H1 (cell line): ENCODE results near the gene SEMA3E. TPM values are rescaled to one million over a fixed set of nuclear protein-coding genes. Genes with fewer than 3 reads are reported as not detected.

Source experiments
- CTCF ChIA-PET: fragments of 300-600 bp; sonication (Branson Sonifier 250); formaldehyde crosslinking; loops from one replicate; lab custom pipeline; 2021; ENCODE audit not compliant: partially characterized antibody; lab: Charles Lee
- POLR2A ChIA-PET: fragments of 300-600 bp; sonication (Branson Sonifier 250); formaldehyde crosslinking; loops from one replicate; lab custom pipeline; 2021; ENCODE audit warnings: inconsistent platforms; ENCODE audit not compliant: partially characterized antibody; lab: Charles Lee
- DNase-seq, 2 experiments: peaks; one replicate each; pipeline versions ENCODE4 v3.0.0 to v3.0.0-alpha.2; 2010 to 2022; ENCODE audit warnings: low spot score in 2 of 2, low read depth in 1 of 2, mixed read lengths in 1 of 2
- FAIRE-seq: peaks from 2 replicates; lab custom pipeline; 2011; peaks lifted over from hg19 to GRCh38; lab: Jason Lieb, UNC
- H2AFZ ChIP-seq: 2 replicates; pipeline ENCODE4 v1.8.1; 2012; ENCODE audit warnings: low read length, inconsistent platforms
- H2AK5ac ChIP-seq: 2 replicates; pipeline ENCODE4 v1.6.1; 2013; ENCODE audit warnings: low read depth, low read length
- H2BK120ac ChIP-seq: replicated peaks from 2 replicates; pipeline ENCODE3; 2013; ENCODE audit warnings: low read depth, low read length, inconsistent platforms
- H2BK12ac ChIP-seq: 2 replicates; pipeline ENCODE4 v1.6.1; 2013; ENCODE audit warnings: low read depth, low read length
- H2BK15ac ChIP-seq: 2 replicates; pipeline ENCODE4 v1.6.1; 2013; ENCODE audit warnings: low read length
- H2BK20ac ChIP-seq: 2 replicates; pipeline ENCODE4 v1.6.1; 2013; ENCODE audit warnings: low read length
- H2BK5ac ChIP-seq: 2 replicates; pipeline ENCODE4 v1.6.1; 2013; ENCODE audit warnings: low read depth, low read length
- H3K14ac ChIP-seq: 2 replicates; pipeline ENCODE4 v1.6.1; 2013; ENCODE audit warnings: inconsistent platforms; ENCODE audit not compliant: insufficient read length
- H3K18ac ChIP-seq: 2 replicates; pipeline ENCODE4 v1.6.1; 2013; ENCODE audit warnings: low read length; ENCODE audit errors: extremely low read depth
- H3K23ac ChIP-seq: 2 replicates; pipeline ENCODE4 v1.6.1; 2013; ENCODE audit warnings: inconsistent platforms; ENCODE audit not compliant: insufficient read length
- H3K23me2 ChIP-seq: 2 replicates; pipeline ENCODE4 v1.6.1; 2013; ENCODE audit warnings: low read depth, low read length
- H3K27ac ChIP-seq: 2 replicates; pipeline ENCODE4 v1.6.1; 2011; ENCODE audit warnings: low read depth, low read length, inconsistent platforms
- H3K27me3 ChIP-seq, 4 experiments: replicated peaks in 1 of 4; 1 replicate in 1 of 4; 2 replicates in 3 of 4; pipeline versions ENCODE4 v1.6.1 to v1.8.1; 2011 to 2013; ENCODE audit warnings: low read length in 3 of 4, mild to moderate bottlenecking in 3 of 4, inconsistent platforms in 2 of 4, mixed read lengths in 2 of 4, moderate library complexity in 1 of 4; ENCODE audit not compliant: control insufficient read depth in 3 of 4, insufficient read depth in 3 of 4; ENCODE audit errors: extremely low read depth in 1 of 4
- H3K36me3 ChIP-seq, 4 experiments: 2 replicates each; pipeline versions ENCODE4 v1.6.1 to v1.8.1; 2011 to 2013; ENCODE audit warnings: mild to moderate bottlenecking in 4 of 4, low read length in 3 of 4, moderate library complexity in 2 of 4, control low read depth in 1 of 4, inconsistent platforms in 1 of 4; ENCODE audit not compliant: insufficient read depth in 4 of 4, control insufficient read depth in 2 of 4
- H3K4ac ChIP-seq: replicated peaks from 2 replicates; pipeline ENCODE3; 2013; ENCODE audit warnings: low read length, low read depth, mixed read lengths, inconsistent platforms; ENCODE audit not compliant: insufficient read length
- H3K4me1 ChIP-seq, 4 experiments: replicated peaks in 1 of 4; 1 replicate in 1 of 4; 2 replicates in 3 of 4; pipeline versions ENCODE4 v1.6.1 to v1.8.1; 2011 to 2013; ENCODE audit warnings: low read length in 3 of 4, inconsistent platforms in 2 of 4, mixed read lengths in 1 of 4; ENCODE audit not compliant: insufficient read depth in 4 of 4, control insufficient read depth in 3 of 4
- H3K4me2 ChIP-seq, 2 experiments: 2 replicates each; pipeline versions ENCODE4 v1.6.1 to v1.8.1; 2011 to 2013; ENCODE audit warnings: low read depth in 2 of 2, low read length in 2 of 2, control low read depth in 1 of 2, inconsistent platforms in 1 of 2, mild to moderate bottlenecking in 1 of 2; ENCODE audit not compliant: insufficient read depth in 1 of 2
- H3K4me3 ChIP-seq, 4 experiments: fragments of 200-600, 300-600 bp in 1 of 4; sonication (generic), shearing (Covaris generic), sonication (Bioruptor Twin) in 1 of 4; 2 replicates each; pipeline versions ENCODE4 v1.5.1 to v1.8.1; 2011 to 2016; ENCODE audit warnings: low read length in 4 of 4, low read depth in 3 of 4, control low read depth in 2 of 4, inconsistent platforms in 2 of 4, mild to moderate bottlenecking in 2 of 4, mixed read lengths in 1 of 4, moderate library complexity in 1 of 4; ENCODE audit not compliant: insufficient read depth in 2 of 4; ENCODE audit errors: extremely low read depth in 1 of 4
- H3K56ac ChIP-seq: replicated peaks from 2 replicates; pipeline ENCODE3; 2013; ENCODE audit warnings: low read depth, mild to moderate bottlenecking, mixed read lengths, low read length, inconsistent platforms; ENCODE audit not compliant: insufficient read length
- H3K79me1 ChIP-seq: 2 replicates; pipeline ENCODE4 v1.6.1; 2013; ENCODE audit warnings: low read depth, low read length, control low read depth
- H3K79me2 ChIP-seq, 2 experiments: 2 replicates each; pipeline versions ENCODE4 v1.6.1 to v1.8.1; 2012 to 2013; ENCODE audit warnings: low read length in 2 of 2, mild to moderate bottlenecking in 2 of 2, inconsistent platforms in 1 of 2; ENCODE audit not compliant: insufficient read depth in 2 of 2, control insufficient read depth in 1 of 2
- H3K9ac ChIP-seq, 4 experiments: replicated peaks in 1 of 4; 1 replicate in 1 of 4; 2 replicates in 3 of 4; pipeline versions ENCODE4 v1.6.1 to v1.8.1; 2011 to 2013; ENCODE audit warnings: low read depth in 3 of 4, low read length in 3 of 4, control low read depth in 2 of 4, mild to moderate bottlenecking in 2 of 4, moderate library complexity in 2 of 4, inconsistent platforms in 1 of 4; ENCODE audit errors: extremely low read depth in 1 of 4
- H3K9me3 ChIP-seq, 2 experiments: 2 replicates each; pipeline versions ENCODE4 v1.6.1 to v1.8.1; 2012 to 2013; ENCODE audit warnings: mild to moderate bottlenecking in 2 of 2, moderate library complexity in 2 of 2, control low read depth in 1 of 2, inconsistent platforms in 1 of 2, low read depth in 1 of 2, low read length in 1 of 2, mixed read lengths in 1 of 2; ENCODE audit not compliant: insufficient read depth in 2 of 2
- H4K20me1 ChIP-seq, 2 experiments: replicated peaks in 1 of 2; 2 replicates each; pipeline versions ENCODE3 to v1.8.1; 2011 to 2013; ENCODE audit warnings: inconsistent platforms in 2 of 2, low read length in 2 of 2, mild to moderate bottlenecking in 1 of 2; ENCODE audit not compliant: insufficient read depth in 2 of 2, control insufficient read depth in 1 of 2
- H4K5ac ChIP-seq: 2 replicates; pipeline ENCODE4 v1.6.1; 2013; ENCODE audit warnings: low read length, low read depth, mixed read lengths, inconsistent platforms; ENCODE audit not compliant: insufficient read length
- H4K8ac ChIP-seq: 2 replicates; pipeline ENCODE4 v1.8.0; 2013; ENCODE audit warnings: mild to moderate bottlenecking, moderate library complexity, low read length, inconsistent platforms; ENCODE audit not compliant: insufficient read depth; ENCODE audit errors: extremely low read depth
- H4K91ac ChIP-seq: replicated peaks from 2 replicates; pipeline ENCODE3; 2013; ENCODE audit warnings: low read length, mixed read lengths, inconsistent platforms; ENCODE audit not compliant: insufficient read length
- CEBPB ChIP-seq: IDR thresholded peaks from 2 replicates; pipeline ENCODE4 v1.6.1; 2012; ENCODE audit warnings: low read depth, low read length
- JUN ChIP-seq: IDR thresholded peaks from 2 replicates; pipeline ENCODE4 v1.6.1; 2011; ENCODE audit warnings: low read depth, mild to moderate bottlenecking, improper control_type of control experiment, low read length
- NANOG ChIP-seq: IDR thresholded peaks from 2 replicates; pipeline ENCODE4 v1.6.1; 2011; ENCODE audit warnings: low read length, low read depth, mild to moderate bottlenecking, inconsistent platforms; ENCODE audit not compliant: insufficient read depth, poor library complexity, severe bottlenecking
- POLR2A ChIP-seq, 2 experiments: IDR thresholded peaks; 1 replicate in 1 of 2; 2 replicates in 1 of 2; pipeline ENCODE4 v1.6.1; 2011; ENCODE audit warnings: low read depth in 2 of 2, low read length in 2 of 2, mild to moderate bottlenecking in 2 of 2; ENCODE audit errors: control extremely low read depth in 1 of 2
- RXRA ChIP-seq: IDR thresholded peaks from 2 replicates; pipeline ENCODE4 v1.6.1; 2011; ENCODE audit warnings: low read depth, mild to moderate bottlenecking, low read length, moderate library complexity; ENCODE audit not compliant: insufficient read depth
- TAF1 ChIP-seq: IDR thresholded peaks from 2 replicates; pipeline ENCODE4 v1.6.1; 2011; ENCODE audit warnings: mild to moderate bottlenecking, low read depth, low read length
- TEAD4 ChIP-seq: IDR thresholded peaks from 2 replicates; pipeline ENCODE4 v1.6.1; 2012; ENCODE audit warnings: low read depth, low read length, inconsistent platforms, mixed read lengths
- WGBS, 2 experiments: shearing (Covaris generic) in 1 of 2; methylation state at CpG; one replicate each; pipeline versions ENCODE4 v1.1.6 to v1.1.7; 2013 to 2015; ENCODE audit warnings: low lambda C conversion rate in 2 of 2, mixed read lengths in 2 of 2, inconsistent platforms in 1 of 2, low coverage in 1 of 2, missing lambda C conversion rate in 1 of 2; ENCODE audit not compliant: insufficient replicate concordance in 2 of 2, insufficient coverage in 1 of 2, insufficient read length in 1 of 2; ENCODE audit errors: extremely low coverage in 1 of 2, missing lambda C conversion rate in 1 of 2; 5-methylcytosine and 5-hydroxymethylcytosine counted together
- polyA plus RNA-seq, 7 experiments: library from polyadenylated mRNA; depleted of rRNA in 3 of 7; stranded (reverse) in 5 of 7; unstranded in 2 of 7; fragments of >200 nt in 5 of 7; fragments of 200-250 nt in 2 of 7; gene quantifications; 1 replicate in 5 of 7; 2 replicates in 1 of 7; 4 replicates in 1 of 7; pipeline versions ENCODE4 v1.2.1 to v1.2.3, GENCODE V29; 2011 to 2013; ENCODE audit warnings: missing spikeins in 2 of 7, mixed read lengths in 2 of 7
- total RNA-seq: library from RNA; stranded (reverse); fragmentation: NEBNext Ultra II Directional; extraction: Animal tissue kit (Norgen Biotek cat#: 25700); gene quantifications from 2 replicates; pipeline ENCODE4 v1.2.1, GENCODE V29; 2021
- TF ChIP-seq, protein P1 (sequence below): IDR thresholded peaks from 2 replicates; pipeline ENCODE4 v1.6.1; 2012; ENCODE audit warnings: low read length, inconsistent platforms

SEMA3E gene
- total and polyA plus RNA-seq, 2 of the 8 experiments (the other 6 are each of a cell fraction or from before 2014, with no cell fraction given) = 0.93 to 0.94 TPM

DNA sequence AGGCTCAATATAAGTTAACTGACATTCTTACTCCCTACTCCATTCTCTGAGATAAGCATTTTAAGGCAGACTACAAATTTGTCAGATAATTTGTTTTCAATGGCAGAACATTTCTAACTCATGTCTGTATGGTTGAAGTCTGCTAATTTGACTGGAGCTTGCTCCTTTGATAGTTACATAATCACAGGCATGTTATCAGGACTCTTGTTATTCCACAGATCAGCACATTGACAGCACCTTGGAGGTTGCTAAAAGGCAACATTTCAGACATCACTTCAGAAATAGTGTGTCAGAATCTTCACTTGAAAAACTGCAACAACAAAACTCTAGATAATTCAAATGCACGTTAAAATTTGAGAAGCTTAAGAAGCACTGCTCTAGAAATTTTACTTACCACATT lies 327.9 kb downstream of the SEMA3E start:
- Histone ChIP-seq H2AK5ac (no peak overlapping the region), H4K5ac (no peak overlapping the region), H3K14ac (no peak overlapping the region), H3K4me1 (no peaks in the 10 kb centered on the region), H4K8ac (no peak overlapping the region), H3K9ac (no peak overlapping the region), H2BK12ac (no peak overlapping the region), H3K4me3 (no peak overlapping the region), H3K18ac (no peak overlapping the region), H3K4ac (no peak overlapping the region), H3K79me2 (no peaks in the 10 kb centered on the region), H4K20me1 (no peaks in the 10 kb centered on the region), H3K23ac (no peak overlapping the region), H2BK20ac (no peak overlapping the region), H3K23me2 (no peaks in the 10 kb centered on the region), H3K9me3 (no peaks in the 10 kb centered on the region), H2BK15ac (no peak overlapping the region), H4K91ac (no peak overlapping the region), H2AFZ (no peak overlapping the region)
- DNase-seq = no peak
- 87% methylated on average over 1 of the region's 1 CpG; no CpG with 5 or more reads in 1 of the 2 experiments for WGBS, 2 experiments
- POLR2A ChIA-PET = no interaction called here
- no peak for FAIRE-seq
- CTCF ChIA-PET = interaction anchor here (0.6 kb wide), 1 partner anchor 223 kb away, joined by 3 read pairs; no protein-coding TSS in a partner anchor
- TF ChIP-seq NANOG = no peak
- no peak for TF ChIP-seq CEBPB
- TF ChIP-seq JUN = no peak
- TF ChIP-seq, protein P1, sequence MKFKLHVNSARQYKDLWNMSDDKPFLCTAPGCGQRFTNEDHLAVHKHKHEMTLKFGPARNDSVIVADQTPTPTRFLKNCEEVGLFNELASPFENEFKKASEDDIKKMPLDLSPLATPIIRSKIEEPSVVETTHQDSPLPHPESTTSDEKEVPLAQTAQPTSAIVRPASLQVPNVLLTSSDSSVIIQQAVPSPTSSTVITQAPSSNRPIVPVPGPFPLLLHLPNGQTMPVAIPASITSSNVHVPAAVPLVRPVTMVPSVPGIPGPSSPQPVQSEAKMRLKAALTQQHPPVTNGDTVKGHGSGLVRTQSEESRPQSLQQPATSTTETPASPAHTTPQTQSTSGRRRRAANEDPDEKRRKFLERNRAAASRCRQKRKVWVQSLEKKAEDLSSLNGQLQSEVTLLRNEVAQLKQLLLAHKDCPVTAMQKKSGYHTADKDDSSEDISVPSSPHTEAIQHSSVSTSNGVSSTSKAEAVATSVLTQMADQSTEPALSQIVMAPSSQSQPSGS = no peak
- no peak for TF ChIP-seq TAF1
- TF ChIP-seq POLR2A (IDR thresholded peaks at IDR 0.05; ENCODE audit: control extremely low read depth in 1 of 2, low read depth in 2 of 2, low read length in 2 of 2) = no peak
- TF ChIP-seq TEAD4 = no peak
- TF ChIP-seq RXRA = no peak
- TF ChIP-seq, all 59 proteins: peak for 0
- Histone ChIP-seq H2BK5ac (no peak overlapping the region), H3K56ac (no peak overlapping the region), H2BK120ac (no peak overlapping the region), H3K27me3 (no peaks in the 10 kb centered on the region), H3K79me1 (no peaks in the 10 kb centered on the region), H3K36me3 (no peaks in the 10 kb centered on the region), H3K27ac (no peak overlapping the region), H3K4me2 (no peak overlapping the region)
